Measurements from ENCODE around the gene CASP6.
A peak's percentile ranks its signal among the peaks of the same experiment; 100 is the strongest.

CASP6 gene

DNA sequence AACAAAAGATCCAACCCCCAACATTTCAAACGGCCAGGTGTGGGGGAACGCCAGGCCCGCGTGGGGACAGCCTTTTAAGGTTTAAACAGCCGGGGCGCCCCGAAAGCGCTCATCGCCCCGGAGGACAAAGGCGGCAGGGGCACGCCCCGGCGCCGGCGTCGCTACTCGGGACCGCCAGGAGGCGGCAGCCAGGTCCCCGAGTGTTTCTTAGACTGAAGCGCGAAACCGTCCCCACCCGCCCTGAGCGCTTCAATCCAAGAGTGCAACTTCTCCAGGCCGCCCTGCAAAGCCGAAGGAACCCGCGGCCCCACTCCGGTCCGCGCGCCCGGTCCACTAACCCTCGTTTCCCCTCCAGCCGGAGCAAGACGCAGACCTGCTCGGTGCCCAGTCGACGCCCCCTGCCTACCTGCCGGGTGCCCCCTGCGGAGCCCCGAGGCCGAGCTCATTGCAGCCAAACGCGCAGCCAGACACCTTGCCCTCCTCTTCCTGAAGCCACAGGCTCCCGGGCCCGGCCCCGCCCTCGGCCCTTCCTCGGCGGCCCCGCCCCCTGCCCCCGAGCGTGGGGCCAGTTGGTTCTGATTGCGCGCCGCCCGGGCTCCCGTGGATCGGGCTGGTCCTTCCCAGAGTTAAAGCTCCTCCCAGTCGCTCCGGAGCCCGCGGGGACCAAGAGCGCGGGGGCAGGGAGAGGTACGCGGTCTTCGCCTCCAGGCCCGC lies at the start of gene CASP6:
Gene CASP6 (minus strand): TSS at position 496 of the 714 bp plus-strand sequence. CDS start 50 bp downstream, at position 446.
- DNase-seq: peak; percentile 79

DNA sequence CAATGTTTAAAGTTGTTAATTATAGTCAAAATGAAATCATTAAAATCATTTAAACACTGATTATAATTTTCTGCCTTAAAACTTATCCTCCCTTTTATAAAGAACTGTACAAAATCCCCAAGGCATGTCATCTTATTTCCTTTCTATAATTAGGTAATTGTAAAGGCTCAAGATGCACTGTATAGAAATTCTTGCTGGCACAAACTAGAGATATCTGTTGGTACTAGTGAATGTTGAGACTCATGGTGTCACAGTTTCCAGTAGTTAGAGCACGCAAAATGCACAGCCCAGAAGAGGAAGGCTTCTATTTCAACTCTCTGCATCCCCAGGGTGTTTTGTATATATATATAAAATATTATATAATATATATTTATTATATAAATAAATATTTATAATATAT lies 49.3 kb upstream of the CASP6 start:
- DNase-seq: no peak

DNA sequence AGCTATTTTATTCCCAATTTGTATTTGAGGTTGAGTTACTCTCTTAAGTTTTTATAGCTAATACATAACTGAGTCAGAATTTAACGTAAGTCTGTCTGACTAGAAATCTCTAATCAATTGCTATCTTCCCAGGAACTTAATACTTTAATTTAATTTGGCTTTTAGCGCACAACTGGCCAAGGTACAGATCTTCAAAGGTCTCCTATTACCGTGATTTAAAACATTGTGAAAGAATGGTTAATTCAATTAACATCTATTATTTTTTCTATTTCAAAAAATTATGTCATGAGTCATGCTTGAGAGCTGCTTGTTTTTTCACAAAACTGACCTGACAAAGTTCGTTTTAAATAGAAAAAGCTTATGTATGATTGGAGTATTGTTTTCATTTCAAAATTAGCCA lies 48.6 kb upstream of the CASP6 start:
- no peak for DNase-seq

DNA sequence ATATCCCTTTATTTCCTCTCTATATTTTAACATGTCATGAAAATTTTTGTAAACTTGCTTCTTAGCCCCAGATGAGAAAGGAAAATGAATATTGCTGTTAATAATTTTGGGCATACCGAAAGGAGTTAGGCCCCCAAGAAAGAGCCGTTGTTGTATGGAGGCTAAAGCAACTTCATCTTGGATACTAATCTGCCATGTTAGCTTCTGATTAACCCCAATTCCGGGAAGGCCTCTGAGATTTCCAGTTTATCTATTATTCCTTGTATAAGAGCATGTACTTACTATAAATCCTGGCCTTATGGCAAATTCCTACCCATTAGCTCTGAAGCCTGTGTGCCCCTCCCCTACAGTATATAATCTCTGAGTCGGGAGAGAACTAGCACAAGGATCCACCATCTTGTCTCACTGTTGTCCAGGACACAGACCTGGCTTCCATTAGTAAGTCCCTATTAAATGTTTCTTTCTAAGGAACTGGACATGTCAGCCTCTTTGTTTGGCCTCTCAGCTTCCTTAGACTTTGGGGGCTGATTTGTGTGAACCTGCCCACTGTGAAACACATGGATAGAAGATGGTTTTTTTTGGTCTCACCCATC lies 47.5 kb upstream of the CASP6 start:
- DNase-seq: no peak

DNA sequence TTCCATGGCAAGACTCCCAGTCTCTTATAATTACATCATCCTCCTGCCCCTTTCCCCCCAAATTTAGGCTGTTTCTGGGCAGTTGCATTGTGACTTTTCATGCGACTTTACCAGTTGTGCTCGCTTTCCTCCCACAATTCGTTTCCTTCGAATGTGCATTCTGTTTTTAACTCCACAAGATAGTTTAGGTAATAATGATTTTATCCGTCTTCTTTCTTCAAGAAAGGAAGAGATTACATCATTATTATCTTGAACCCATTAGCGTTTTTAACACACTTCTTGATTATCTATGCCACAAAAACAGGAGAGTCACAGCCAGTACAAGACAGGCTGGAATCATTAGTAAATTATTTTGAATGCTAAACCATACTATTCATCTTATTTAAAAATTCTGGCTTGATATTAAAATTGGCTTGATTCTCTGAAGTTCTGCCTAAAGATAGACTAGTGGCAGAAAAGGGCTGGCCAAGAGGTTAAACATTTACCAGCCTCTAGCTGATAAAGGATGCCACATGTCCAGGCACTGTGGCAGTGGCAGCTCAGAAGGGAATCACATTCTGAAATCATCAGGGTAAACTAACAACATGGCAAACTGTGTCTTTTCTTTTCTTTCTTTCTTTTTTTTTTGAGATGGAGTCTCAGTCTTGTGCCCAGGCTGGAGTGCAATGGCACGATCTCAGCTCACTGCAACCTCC lies 46.3 kb upstream of the CASP6 start:
- DNase-seq: no peak

DNA sequence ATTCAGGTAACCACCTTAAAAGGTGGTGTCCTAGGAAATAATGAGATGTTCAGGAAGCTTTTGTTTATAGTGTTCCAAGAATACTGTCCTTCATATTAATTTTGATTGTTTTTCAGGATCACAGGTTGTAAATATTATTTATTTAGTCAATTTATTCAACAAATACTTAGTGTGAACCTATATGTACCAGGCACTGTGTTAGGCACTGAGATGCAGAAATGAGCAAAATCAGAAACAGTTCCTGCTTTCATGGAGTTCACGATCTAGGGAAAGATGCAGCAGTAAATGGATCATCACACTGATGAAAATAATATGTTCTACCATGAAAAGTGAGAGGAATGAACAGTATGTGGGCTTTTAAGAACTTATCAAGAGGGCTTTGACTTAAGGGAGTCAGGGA lies 44.9 kb upstream of the CASP6 start:
- no peak for DNase-seq

DNA sequence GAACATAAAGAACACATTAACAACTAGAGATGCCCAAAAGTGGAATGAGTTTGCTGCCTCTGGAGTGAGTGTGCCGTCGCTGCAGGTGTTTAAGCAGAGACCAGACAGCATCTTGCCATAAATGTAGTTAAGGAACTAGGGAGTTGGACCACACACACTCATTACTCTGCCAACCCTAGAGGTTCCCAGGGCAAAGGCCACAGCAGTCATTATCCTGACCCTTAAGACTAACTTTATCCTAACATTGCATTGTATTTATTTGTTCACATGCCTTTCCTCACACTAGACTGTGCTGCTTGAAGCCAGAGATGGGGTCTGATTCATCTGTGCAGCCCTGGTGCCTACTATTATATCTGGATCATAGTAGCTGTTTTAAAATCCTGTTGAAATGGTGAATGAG lies 43.5 kb upstream of the CASP6 start:
- no peak for DNase-seq

DNA sequence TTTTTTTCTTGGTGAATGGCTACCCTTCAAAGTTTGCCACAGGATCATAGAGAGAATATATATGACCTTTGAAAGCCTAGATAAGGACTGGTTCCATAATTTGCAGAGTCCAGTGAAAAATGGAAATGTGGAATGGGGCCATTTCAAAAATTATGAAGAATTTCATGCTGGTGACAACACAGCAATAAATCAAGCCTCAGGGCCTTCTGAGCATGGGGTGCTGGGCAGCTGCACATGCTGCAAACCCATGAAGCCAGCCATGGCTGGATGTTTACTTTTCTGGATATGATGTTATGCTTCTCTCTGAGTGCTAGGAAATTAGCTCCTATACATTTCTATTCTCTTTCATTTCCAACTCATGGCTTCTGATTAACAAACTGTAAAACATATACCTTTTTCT lies 42.6 kb upstream of the CASP6 start:
- no peak for DNase-seq

DNA sequence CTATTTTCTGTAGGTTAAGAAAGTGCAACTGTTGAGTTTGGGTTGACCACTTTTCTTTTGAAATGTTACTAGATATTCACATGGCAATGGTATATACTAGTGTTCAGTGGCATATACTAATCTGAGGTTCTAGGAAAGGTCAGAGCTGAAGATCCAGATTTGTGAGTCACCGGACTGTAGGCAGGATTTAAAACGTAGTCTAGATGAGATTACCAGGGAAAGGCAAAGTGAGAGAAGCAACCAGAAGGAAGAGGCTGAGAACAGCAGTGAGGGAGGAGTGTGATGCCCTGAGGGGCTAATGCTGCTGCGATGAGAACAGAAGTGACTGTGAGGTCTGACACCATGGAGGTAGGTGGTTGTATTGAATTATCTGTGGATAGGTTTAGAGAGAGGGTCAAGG lies 36.3 kb upstream of the CASP6 start:
- DNase-seq: no peak

DNA sequence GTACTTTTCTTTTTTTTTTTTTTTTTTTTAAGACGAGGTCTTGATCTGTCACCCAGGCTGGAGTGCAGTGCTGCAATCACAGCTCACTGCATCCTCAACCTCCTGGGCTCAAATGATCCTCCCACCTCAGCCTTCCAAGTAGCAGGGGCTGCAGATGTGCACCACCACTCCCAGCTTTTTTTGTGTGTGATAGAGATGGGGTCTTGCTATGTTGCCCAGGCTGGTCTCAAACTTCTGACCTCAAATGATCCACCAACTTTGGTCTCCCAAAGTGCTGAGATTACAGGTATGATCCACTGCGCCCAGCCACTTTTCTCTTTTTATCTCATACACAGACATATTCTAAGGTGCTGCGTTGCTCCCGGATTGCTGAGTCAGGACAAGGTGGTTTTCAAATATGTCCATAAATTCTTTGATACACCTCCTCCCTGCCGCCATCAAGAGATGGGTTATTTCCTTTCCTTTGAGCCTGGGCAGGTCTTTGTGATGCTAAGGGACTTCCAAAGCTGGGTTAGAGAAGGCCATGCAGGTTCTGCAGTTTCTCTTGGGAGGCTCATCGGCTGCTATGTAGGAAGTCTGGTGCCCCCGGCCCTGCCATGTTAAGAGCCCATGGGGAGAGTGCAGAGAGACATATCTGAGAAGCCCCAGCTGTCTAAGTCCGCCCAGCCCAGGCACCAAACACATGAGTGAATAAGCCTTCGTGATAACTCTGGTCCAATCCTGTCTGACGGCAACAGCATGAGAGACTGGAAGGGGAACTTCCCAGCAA lies 35.0 kb upstream of the CASP6 start:
- no peak for DNase-seq

DNA sequence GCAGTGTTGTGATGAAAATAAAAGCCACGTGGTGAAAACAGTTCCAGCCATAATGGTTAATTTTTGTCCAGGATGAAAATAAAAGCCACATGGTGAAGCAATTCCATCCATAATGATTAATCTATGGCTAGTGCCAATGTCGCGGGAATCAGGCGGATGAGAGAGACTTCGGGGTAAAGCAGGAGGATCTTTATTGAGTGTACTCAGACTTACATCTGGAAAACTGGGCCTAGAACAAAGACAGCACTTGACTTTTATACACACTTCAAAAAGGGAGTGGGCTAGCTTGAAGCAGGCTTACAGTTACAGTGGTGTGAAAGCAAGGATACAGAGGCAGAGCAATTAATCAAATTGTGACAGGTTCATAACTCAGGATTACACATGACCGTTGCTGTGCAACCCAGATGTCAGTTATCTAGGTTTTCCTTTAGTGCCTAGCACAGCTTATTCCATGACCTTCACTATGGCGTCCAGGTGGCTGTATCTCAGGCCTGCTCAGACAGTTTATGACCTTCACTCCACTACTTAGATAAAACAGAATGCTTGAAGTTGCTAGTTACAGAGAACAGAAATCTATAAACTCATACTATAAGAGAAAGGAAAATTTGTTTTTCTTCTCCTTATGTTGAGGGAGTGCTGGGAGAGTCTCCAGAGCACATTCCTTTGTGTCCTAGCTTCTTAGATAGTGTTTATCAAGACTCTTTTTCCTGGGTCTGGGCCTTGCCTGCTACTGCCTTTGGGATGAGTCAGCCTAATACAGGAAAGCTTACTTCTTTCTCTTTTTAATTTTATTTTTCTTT lies 32.5 kb upstream of the CASP6 start:
- no peak for DNase-seq

DNA sequence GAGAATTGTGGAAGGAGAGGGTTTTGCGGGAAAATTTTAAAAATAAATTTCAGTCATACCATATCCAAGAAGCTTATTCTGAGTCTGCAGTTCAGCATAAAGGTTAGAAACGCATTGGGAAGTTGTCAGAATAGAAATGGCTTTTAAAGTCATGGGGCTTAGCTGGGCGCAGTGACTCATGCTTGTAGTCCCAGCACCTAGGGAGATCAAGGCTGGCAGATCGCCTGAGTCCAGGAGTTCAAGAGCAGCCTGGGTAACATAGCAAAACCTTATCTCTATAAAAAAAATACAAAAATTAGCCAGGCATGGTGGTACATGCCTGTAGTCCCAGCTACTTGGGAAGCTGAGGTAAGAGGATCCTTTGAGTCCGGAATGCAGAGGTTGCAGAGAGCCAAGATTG lies 30.5 kb upstream of the CASP6 start:
- no peak for DNase-seq

DNA sequence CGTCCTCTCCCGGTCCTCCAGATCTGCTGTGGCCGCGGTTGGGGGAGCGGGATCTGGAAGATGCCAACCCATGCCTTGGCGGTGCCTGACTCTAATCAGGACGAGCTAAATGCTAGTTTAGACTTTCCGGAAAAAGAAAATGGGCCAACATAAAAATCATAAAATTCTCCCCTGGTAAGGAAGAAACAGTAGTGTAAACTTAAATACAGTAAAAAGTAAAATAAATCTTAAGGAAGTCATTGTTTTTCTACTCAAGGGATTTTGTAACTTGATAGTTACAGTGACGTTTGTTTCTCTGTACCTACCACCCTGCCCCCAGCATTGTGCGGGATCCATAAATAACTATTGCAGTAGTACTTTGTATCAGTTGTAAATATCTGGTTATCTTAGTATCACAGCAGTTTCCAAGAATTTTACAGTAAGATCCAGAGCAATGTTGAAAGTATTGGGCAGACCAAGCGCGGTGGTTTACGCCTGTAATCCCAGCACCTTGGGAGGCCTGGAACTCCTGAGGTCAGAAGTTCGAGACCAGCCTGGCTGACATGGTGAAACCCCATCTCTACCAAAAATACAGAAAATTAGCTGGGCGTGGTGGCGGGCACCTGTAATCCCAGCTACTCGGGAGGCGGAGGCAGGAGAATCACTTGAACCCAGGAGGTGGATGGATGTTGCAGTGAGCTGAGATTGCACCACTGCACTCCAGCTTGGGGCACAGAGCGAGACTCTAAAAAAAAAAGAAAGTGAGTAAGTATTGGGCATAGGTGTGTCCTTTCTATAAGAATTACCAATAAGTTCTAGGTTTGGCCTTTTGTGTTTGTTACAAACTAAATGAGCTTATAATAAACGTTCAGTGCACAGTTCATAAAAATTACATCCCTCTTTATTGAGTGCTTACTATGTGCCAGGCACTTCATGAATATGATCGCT lies 27.6 kb upstream of the CASP6 start:
- no peak for DNase-seq

DNA sequence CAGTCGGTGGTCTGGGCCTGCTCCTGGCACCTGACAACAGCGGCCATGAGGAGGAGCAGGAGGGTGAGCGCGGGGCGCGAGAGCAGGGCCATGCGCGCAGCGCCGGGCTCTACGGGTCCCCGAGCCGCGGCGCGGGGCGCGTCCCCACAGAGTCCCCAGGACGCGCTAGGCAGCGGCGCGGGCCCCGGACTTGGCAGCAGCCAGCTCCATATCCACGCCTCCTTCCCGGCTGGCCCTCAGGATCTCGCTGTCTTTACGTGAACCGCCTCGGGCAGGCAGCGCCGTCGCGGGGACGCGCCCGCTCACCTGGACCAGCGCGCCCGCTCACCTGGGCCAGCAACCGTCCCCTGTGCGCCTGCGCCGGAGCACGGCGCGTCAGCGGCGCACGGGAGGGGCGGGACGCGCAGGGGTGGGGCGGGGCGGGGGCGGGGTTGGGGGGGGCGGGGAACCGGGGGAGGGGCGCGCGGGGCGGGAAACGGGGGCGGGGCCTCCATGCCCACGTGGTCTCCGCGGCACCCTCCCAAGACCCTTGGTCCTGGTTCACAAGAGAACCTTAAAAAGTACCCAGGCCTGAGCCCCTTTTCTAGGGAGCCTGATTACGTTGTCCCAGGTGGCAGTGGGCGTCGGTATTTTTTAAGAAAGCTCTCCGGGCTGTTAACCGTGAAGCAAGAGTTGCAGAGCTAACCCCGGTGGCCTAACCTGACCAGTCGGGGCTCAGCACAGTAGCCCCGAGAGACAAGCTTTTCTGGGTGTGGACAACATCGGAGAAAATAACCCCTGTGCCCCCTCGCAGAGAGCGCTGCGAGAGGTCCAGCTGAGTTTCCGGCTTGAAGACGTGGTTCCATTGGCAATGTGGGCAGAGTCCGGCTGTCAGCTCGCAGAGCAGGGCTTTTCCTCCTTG lies 26.7 kb upstream of the CASP6 start, which contains the start of gene PLA2G12A:
Gene PLA2G12A (minus strand): TSS at position 353 of the 901 bp plus-strand sequence. CDS start 261 bp downstream, at position 92.
- DNase-seq: peak; percentile 84

DNA sequence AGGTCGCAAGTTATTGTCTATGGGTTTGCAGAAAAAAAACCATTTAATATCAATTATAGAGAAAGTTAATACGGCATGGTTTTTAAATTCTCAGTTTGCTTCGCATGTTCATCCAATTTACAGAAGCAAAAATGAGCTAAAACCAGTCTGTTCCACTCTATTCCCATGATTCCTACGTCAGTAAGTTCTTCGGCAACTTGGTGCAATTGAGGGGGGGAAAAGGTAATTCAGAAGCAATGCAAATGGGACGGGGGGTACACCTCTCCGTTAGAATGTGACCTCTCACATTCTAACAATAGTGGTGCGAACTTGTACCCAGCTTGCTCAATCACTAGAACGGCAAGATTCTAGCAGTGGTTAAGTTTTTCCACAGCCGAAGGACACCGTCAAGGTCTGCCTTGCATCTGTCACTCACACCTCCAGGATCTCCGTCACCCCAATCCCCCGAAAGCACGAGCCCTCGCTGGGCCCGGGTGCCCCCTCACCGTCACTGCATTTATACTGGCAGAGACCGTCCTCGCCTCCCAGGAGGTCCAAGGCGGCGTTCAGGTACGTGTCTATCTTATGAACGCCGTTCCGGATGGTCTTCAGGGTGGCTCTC lies 26.0 kb upstream of the CASP6 start:
- DNase-seq: no peak

DNA sequence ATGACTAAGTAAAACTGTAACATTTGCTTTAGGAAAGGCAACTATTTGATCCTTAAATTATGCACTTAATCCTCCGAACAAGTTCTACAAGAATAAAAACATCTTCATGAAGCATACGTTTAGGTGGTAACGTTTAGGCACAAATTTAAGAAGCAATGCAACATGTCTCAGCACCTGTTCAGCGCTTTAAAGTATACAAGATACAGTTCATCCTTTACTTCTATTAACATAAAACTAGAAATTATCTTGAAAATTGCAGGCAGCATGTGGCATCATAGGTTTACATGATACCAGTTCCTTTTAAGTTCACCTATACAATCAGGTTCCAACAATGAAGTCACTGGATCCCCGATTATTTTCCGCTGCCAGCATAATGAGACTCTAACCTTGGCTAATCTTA lies 25.1 kb upstream of the CASP6 start:
- no peak for DNase-seq

DNA sequence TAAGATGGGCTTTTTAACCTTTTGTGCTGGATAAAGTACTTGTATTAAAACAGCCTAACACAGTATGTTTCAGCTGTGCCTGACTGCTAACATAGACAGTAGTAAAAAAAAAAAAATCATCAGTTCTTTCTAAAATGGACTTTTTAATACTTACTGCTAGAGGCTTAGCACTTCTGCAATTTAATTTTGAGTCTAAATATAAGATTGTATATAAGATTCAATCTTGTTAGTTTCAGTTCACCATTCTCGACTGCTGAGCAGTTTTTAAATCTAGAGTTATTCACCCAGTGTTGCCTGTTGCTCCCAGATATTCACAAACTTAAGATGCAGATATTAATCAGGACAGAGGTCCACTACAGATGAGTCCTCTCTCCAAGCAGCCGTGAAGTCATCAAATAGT lies 19.9 kb upstream of the CASP6 start:
- DNase-seq: no peak

DNA sequence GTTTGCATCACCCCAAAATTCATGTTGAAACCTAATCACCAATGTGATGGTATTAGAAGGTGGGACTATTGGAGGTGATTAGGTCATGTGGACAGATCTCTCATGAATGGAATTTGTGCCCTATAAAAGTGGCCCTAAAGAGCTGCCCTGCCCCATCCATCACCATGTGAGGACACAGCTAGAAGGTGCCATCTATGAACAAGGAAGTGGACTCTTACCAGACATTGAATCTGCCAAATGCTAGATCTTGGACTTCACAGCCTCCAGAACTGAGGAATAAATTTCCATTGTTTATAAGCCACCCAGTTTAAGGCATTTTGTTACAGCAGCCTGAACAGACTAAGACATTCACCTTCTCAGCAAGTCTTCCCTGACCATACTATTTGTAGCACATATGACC lies 19.1 kb upstream of the CASP6 start:
- DNase-seq: no peak

DNA sequence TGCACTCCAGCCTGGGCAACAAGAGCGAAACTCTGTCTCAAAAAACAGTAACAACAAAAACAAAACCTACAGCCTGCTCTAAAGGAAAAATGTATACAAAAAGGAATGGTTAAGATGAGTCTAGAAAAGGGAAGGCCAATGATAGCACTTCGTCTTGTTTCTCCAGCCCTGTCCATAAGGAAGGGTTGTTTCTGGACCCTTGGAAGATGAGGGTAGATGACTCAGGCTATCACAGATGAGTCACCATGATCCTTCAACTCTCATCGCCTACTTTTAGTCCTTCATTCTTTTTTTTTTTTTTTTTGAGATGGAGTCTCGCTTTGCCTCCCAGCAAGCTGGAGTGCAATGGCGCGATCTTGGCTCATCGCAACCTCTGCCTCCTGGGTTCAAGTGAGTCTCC lies 17.8 kb upstream of the CASP6 start:
- DNase-seq: no peak

DNA sequence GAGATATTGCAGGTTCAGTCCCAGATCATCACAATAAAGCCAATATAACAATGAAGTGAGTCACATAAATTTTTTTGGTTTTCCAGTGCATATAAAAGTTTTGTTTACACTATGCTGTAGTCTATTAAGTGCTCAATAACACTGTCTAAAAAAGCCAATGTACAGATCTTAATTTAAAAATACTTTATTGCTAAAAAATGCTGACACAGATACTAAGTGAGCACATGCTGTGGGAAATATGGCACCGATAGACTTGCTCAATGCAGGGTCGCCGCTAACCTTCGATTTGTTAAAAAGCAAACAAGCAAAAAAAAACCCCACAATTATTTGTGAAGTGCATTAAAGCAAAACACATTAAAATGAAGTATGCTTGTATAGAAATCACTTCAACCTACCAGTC lies 16.4 kb upstream of the CASP6 start:
- DNase-seq: no peak
